ENCODE data around the gene LGR6. TPM values are rescaled to one million over a fixed set of nuclear protein-coding genes. Genes with fewer than 3 reads are reported as not detected.
"Not testable (repeated sequence)": the region's sequence is repeated elsewhere in the genome, so short reads cannot be mapped to it uniquely, and the experiment has no call there.

Gene LGR6
- total RNA-seq, 2 experiments from 2014 or later = 0.06 to 0.22 TPM

GRCh38 chr1:202164271-202165037 lies 29.1 kb upstream of the LGR6 start:
- H3K36me3 Mint-ChIP-seq = peaks cover 10% of the 10 kb centered on the region
- DNase-seq = peak; percentile 75
- H3K9me3 Mint-ChIP-seq = no peaks in the 10 kb centered on the region
- H3K4me1 Mint-ChIP-seq = peaks cover 61% of the 10 kb centered on the region
- peak overlapping the region; percentile 99 for H3K27ac Mint-ChIP-seq
- peak overlapping the region; percentile 79 for H3K4me3 Mint-ChIP-seq
- no peaks in the 10 kb centered on the region for H3K27me3 Mint-ChIP-seq

GRCh38 chr1:202165267-202165941 lies 28.2 kb upstream of the LGR6 start:
- Mint-ChIP-seq H3K27me3 (no peaks in the 10 kb centered on the region), H3K36me3 (peaks cover under 1% of the 10 kb centered on the region), H3K4me3 (peak overlapping the region; percentile 79), H3K4me1 (peaks cover 61% of the 10 kb centered on the region), H3K9me3 (no peaks in the 10 kb centered on the region), H3K27ac (peak overlapping the region; percentile 99)
- DNase-seq = peak; percentile 65

- H3K4me1 Mint-ChIP-seq = peaks cover 54% of the 10 kb centered on the region
- H3K27ac Mint-ChIP-seq = peak overlapping the region; percentile 99
- no peaks in the 10 kb centered on the region for H3K9me3 Mint-ChIP-seq
- H3K27me3 Mint-ChIP-seq = no peaks in the 10 kb centered on the region
- DNase-seq = no peak
- H3K36me3 Mint-ChIP-seq = no peaks in the 10 kb centered on the region
- H3K4me3 Mint-ChIP-seq = peak overlapping the region; percentile 79
Observed at GRCh38 chr1:202165942-202166843, 27.4 kb upstream of the LGR6 start.

- peaks cover 48% of the 10 kb centered on the region for H3K4me1 Mint-ChIP-seq
- not testable (repeated sequence) for H3K36me3 Mint-ChIP-seq, H3K27ac Mint-ChIP-seq, DNase-seq, H3K27me3 Mint-ChIP-seq, H3K4me3 Mint-ChIP-seq, H3K9me3 Mint-ChIP-seq
Observed at GRCh38 chr1:202167054-202167453, 26.5 kb upstream of the LGR6 start.

- Mint-ChIP-seq H3K9me3 (no peaks in the 10 kb centered on the region), H3K4me3 (no peak overlapping the region), H3K36me3 (no peaks in the 10 kb centered on the region), H3K27me3 (no peaks in the 10 kb centered on the region), H3K27ac (no peak overlapping the region), H3K4me1 (peaks cover 40% of the 10 kb centered on the region)
- no peak for DNase-seq
Observed at GRCh38 chr1:202167708-202168415, 25.7 kb upstream of the LGR6 start.

- H3K27ac Mint-ChIP-seq = no peak overlapping the region
- no peaks in the 10 kb centered on the region for H3K9me3 Mint-ChIP-seq
- H3K27me3 Mint-ChIP-seq = no peaks in the 10 kb centered on the region
- no peak overlapping the region for H3K4me3 Mint-ChIP-seq
- H3K36me3 Mint-ChIP-seq = no peaks in the 10 kb centered on the region
- peaks cover 31% of the 10 kb centered on the region for H3K4me1 Mint-ChIP-seq
- DNase-seq = no peak
Observed at GRCh38 chr1:202168861-202169260, 24.7 kb upstream of the LGR6 start.

- no peak for DNase-seq
- no peak overlapping the region for H3K27ac Mint-ChIP-seq
Observed at GRCh38 chr1:202170726-202171125, 22.9 kb upstream of the LGR6 start.

GRCh38 chr1:202171292-202172014 lies 22.1 kb upstream of the LGR6 start:
- DNase-seq = no peak
- H3K4me1 Mint-ChIP-seq = peaks cover 7% of the 10 kb centered on the region
- no peaks in the 10 kb centered on the region for H3K36me3 Mint-ChIP-seq
- no peak overlapping the region for H3K4me3 Mint-ChIP-seq
- no peak overlapping the region for H3K27ac Mint-ChIP-seq
- H3K27me3 Mint-ChIP-seq = no peaks in the 10 kb centered on the region
- H3K9me3 Mint-ChIP-seq = no peaks in the 10 kb centered on the region

More at GRCh38 chr1:202170726-202171125, 22.9 kb upstream of the LGR6 start:
- Mint-ChIP-seq H3K4me1 (peaks cover 14% of the 10 kb centered on the region), H3K27me3 (no peaks in the 10 kb centered on the region), H3K9me3 (no peaks in the 10 kb centered on the region), H3K36me3 (no peaks in the 10 kb centered on the region), H3K4me3 (no peak overlapping the region)

- H3K27ac Mint-ChIP-seq = no peak overlapping the region
- no peaks in the 10 kb centered on the region for H3K36me3 Mint-ChIP-seq
- H3K4me1 Mint-ChIP-seq = peaks cover 3% of the 10 kb centered on the region
- no peaks in the 10 kb centered on the region for H3K9me3 Mint-ChIP-seq
- H3K4me3 Mint-ChIP-seq = no peak overlapping the region
- no peaks in the 10 kb centered on the region for H3K27me3 Mint-ChIP-seq
- DNase-seq = no peak
Observed at GRCh38 chr1:202172015-202172355, 21.6 kb upstream of the LGR6 start.

- no peaks in the 10 kb centered on the region for H3K36me3 Mint-ChIP-seq
- no peak overlapping the region for H3K27ac Mint-ChIP-seq
- DNase-seq = no peak
- no peaks in the 10 kb centered on the region for H3K9me3 Mint-ChIP-seq
- H3K4me3 Mint-ChIP-seq = no peak overlapping the region
- H3K27me3 Mint-ChIP-seq = no peaks in the 10 kb centered on the region
- peaks cover 3% of the 10 kb centered on the region for H3K4me1 Mint-ChIP-seq
Observed at GRCh38 chr1:202173993-202174392, 19.6 kb upstream of the LGR6 start.

GRCh38 chr1:202176949-202177927 lies 16.4 kb upstream of the LGR6 start:
- H3K27ac Mint-ChIP-seq = no peak overlapping the region
- H3K9me3 Mint-ChIP-seq = no peaks in the 10 kb centered on the region

GRCh38 chr1:202179828-202180750 lies 13.5 kb upstream of the LGR6 start:
- H3K27me3 Mint-ChIP-seq = no peaks in the 10 kb centered on the region
- no peaks in the 10 kb centered on the region for H3K9me3 Mint-ChIP-seq
- H3K4me3 Mint-ChIP-seq = no peak overlapping the region
- no peak overlapping the region for H3K27ac Mint-ChIP-seq
- H3K4me1 Mint-ChIP-seq = peaks cover 10% of the 10 kb centered on the region
- no peak for DNase-seq
- no peaks in the 10 kb centered on the region for H3K36me3 Mint-ChIP-seq

More at GRCh38 chr1:202176949-202177927, 16.4 kb upstream of the LGR6 start:
- Mint-ChIP-seq H3K27me3 (no peaks in the 10 kb centered on the region), H3K36me3 (no peaks in the 10 kb centered on the region), H3K4me3 (no peak overlapping the region), H3K4me1 (no peaks in the 10 kb centered on the region)
- no peak for DNase-seq

All from activated naive CD8-positive, alpha-beta T cell treated with anti-CD3 and anti-CD28 coated beads for 36 hours (primary cell).